Measurements from ENCODE around the gene UBE3D.

DNA sequence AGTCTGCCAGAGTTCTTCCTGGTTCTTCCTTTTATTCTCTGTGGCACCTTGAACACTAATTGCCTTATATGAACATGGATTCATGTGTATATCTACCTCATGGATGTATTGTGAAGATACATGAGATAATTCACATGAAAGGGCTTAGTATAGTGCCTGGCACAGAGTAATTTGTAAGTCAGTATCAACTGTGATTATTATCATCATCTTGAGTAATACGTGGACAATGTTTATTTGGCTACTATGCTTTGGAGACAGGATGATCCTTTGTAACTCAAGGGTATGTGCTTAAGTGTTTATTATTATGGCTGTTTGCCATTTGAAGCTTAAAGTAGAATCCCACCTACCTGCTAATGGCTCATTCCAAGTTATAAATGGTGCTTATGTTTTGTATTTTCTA lies 17.8 kb upstream of the UBE3D start:
- TF ChIP-seq, protein P1, sequence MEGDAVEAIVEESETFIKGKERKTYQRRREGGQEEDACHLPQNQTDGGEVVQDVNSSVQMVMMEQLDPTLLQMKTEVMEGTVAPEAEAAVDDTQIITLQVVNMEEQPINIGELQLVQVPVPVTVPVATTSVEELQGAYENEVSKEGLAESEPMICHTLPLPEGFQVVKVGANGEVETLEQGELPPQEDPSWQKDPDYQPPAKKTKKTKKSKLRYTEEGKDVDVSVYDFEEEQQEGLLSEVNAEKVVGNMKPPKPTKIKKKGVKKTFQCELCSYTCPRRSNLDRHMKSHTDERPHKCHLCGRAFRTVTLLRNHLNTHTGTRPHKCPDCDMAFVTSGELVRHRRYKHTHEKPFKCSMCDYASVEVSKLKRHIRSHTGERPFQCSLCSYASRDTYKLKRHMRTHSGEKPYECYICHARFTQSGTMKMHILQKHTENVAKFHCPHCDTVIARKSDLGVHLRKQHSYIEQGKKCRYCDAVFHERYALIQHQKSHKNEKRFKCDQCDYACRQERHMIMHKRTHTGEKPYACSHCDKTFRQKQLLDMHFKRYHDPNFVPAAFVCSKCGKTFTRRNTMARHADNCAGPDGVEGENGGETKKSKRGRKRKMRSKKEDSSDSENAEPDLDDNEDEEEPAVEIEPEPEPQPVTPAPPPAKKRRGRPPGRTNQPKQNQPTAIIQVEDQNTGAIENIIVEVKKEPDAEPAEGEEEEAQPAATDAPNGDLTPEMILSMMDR (IDR thresholded peaks at IDR 0.05): no peak
- no peak for TF ChIP-seq POLR2A (IDR thresholded peaks at IDR 0.05)

All from testis (tissue), 2 donors.